DND-41 (cell line): ENCODE results near the gene FREM1.

Source experiments
- ATAC-seq: fragments of 200-7000 bp; cut with Tn5 transposase; 3 replicates; pipeline ENCODE4 v1.9.1; 2021; ENCODE audit warnings: low read depth; ENCODE audit not compliant: insufficient read depth
- DNase-seq: peaks from one replicate; pipeline ENCODE4 v3.0.0-alpha.2; 2020
- H2AFZ ChIP-seq: 2 replicates; pipeline ENCODE4 v1.6.0; 2012; ENCODE audit warnings: low read depth, low read length
- H3K27ac ChIP-seq: 2 replicates; pipeline ENCODE4 v1.5.1; 2012; ENCODE audit warnings: low read length, inconsistent platforms
- H3K27me3 ChIP-seq: fragments of 200-600 bp; sonication (generic); 2 replicates; pipeline ENCODE4 v1.6.0; 2012; ENCODE audit warnings: low read length, mild to moderate bottlenecking, inconsistent platforms; ENCODE audit not compliant: insufficient read depth, poor library complexity
- H3K36me3 ChIP-seq: 2 replicates; pipeline ENCODE4 v1.5.1; 2012; ENCODE audit warnings: low read length, inconsistent platforms; ENCODE audit not compliant: insufficient read depth
- H3K4me1 ChIP-seq: 2 replicates; pipeline ENCODE4 v1.5.1; 2012; ENCODE audit warnings: mild to moderate bottlenecking, low read length; ENCODE audit not compliant: insufficient read depth
- H3K4me2 ChIP-seq: 2 replicates; pipeline ENCODE4 v1.6.0; 2012; ENCODE audit warnings: mild to moderate bottlenecking, moderate library complexity, low read length, inconsistent platforms; ENCODE audit not compliant: insufficient read depth
- H3K4me3 ChIP-seq, 2 experiments: fragments of 200-600 bp in 1 of 2; shearing (Covaris generic) in 1 of 2; 2 replicates each; pipeline ENCODE4 v1.5.1; 2012 to 2016; ENCODE audit warnings: inconsistent platforms in 2 of 2, low read length in 2 of 2, mild to moderate bottlenecking in 2 of 2, low read depth in 1 of 2, moderate library complexity in 1 of 2
- H3K79me2 ChIP-seq: 2 replicates; pipeline ENCODE4 v1.6.0; 2012; ENCODE audit warnings: low read length, inconsistent platforms; ENCODE audit not compliant: insufficient read depth
- H3K9ac ChIP-seq: 2 replicates; pipeline ENCODE4 v1.6.0; 2012; ENCODE audit warnings: low read depth, mild to moderate bottlenecking, inconsistent platforms, low read length, moderate library complexity
- H3K9me3 ChIP-seq: 2 replicates; pipeline ENCODE4 v1.5.1; 2012; ENCODE audit warnings: low read length, moderate library complexity, mild to moderate bottlenecking, inconsistent platforms; ENCODE audit not compliant: insufficient read depth, severe bottlenecking
- H4K20me1 ChIP-seq: 2 replicates; pipeline ENCODE4 v1.6.0; 2012; ENCODE audit warnings: low read length; ENCODE audit not compliant: insufficient read depth
- CTCF ChIP-seq: IDR thresholded peaks from 2 replicates; pipeline ENCODE4 v1.5.1; 2012; ENCODE audit warnings: borderline replicate concordance, low read length, moderate library complexity, mild to moderate bottlenecking; ENCODE audit not compliant: poor library complexity, severe bottlenecking; ENCODE audit errors: extremely low read depth
- EZH2 ChIP-seq: IDR thresholded peaks from 3 replicates; pipeline ENCODE4 v1.6.1; 2012; ENCODE audit warnings: borderline replicate concordance, low read depth, mild to moderate bottlenecking, moderate library complexity, low read length, inconsistent platforms; ENCODE audit not compliant: severe bottlenecking

The FREM1 gene

GRCh38 chr9:14888875-14889274 lies 21.4 kb downstream of the FREM1 start:
- H2AFZ ChIP-seq: no peak overlapping the region
- DNase-seq (no peak), ATAC-seq (no peak)
- H3K4me3 ChIP-seq: no peak overlapping the region
- no peaks in the 10 kb centered on the region for H3K79me2 ChIP-seq
- no peak overlapping the region for H3K27ac ChIP-seq
- H3K9ac ChIP-seq: no peak overlapping the region
- no peak for TF ChIP-seq EZH2
- H3K4me1 ChIP-seq: no peaks in the 10 kb centered on the region
- no peaks in the 10 kb centered on the region for H3K27me3 ChIP-seq
- H3K9me3 ChIP-seq: no peaks in the 10 kb centered on the region
- no peaks in the 10 kb centered on the region for H3K36me3 ChIP-seq
- no peak overlapping the region for H3K4me2 ChIP-seq
- no peaks in the 10 kb centered on the region for H4K20me1 ChIP-seq

GRCh38 chr9:14888272-14888671 lies 22.0 kb downstream of the FREM1 start:
- TF ChIP-seq CTCF (no peak), EZH2 (no peak)
- Histone ChIP-seq H3K79me2 (no peaks in the 10 kb centered on the region), H3K27ac (no peak overlapping the region), H3K9ac (no peak overlapping the region), H3K4me3 (no peak overlapping the region), H2AFZ (no peak overlapping the region), H3K4me2 (no peak overlapping the region), H3K9me3 (no peaks in the 10 kb centered on the region), H4K20me1 (no peaks in the 10 kb centered on the region), H3K4me1 (no peaks in the 10 kb centered on the region), H3K27me3 (no peaks in the 10 kb centered on the region), H3K36me3 (no peaks in the 10 kb centered on the region)
- no peak for DNase-seq
- ATAC-seq: no peak

GRCh38 chr9:14887149-14887548 lies 23.1 kb downstream of the FREM1 start:
- TF ChIP-seq EZH2 (no peak), CTCF (no peak)
- DNase-seq: no peak
- Histone ChIP-seq H2AFZ (no peak overlapping the region), H3K9me3 (no peaks in the 10 kb centered on the region), H3K9ac (no peak overlapping the region), H3K4me3 (no peak overlapping the region), H3K4me2 (no peak overlapping the region), H3K36me3 (no peaks in the 10 kb centered on the region), H3K27ac (no peak overlapping the region), H4K20me1 (no peaks in the 10 kb centered on the region), H3K27me3 (no peaks in the 10 kb centered on the region), H3K79me2 (no peaks in the 10 kb centered on the region), H3K4me1 (no peaks in the 10 kb centered on the region)
- no peak for ATAC-seq

- Histone ChIP-seq H3K36me3 (no peaks in the 10 kb centered on the region), H3K4me3 (no peak overlapping the region), H2AFZ (no peak overlapping the region), H3K9ac (no peak overlapping the region), H3K27ac (no peak overlapping the region), H3K79me2 (no peaks in the 10 kb centered on the region), H3K27me3 (no peaks in the 10 kb centered on the region), H3K4me2 (no peak overlapping the region), H3K4me1 (no peaks in the 10 kb centered on the region), H3K9me3 (no peaks in the 10 kb centered on the region), H4K20me1 (no peaks in the 10 kb centered on the region)
- no peak for ATAC-seq
- DNase-seq: no peak
- TF ChIP-seq EZH2: no peak
- no peak for TF ChIP-seq CTCF
These were observed 26.8 kb downstream of the FREM1 start for GRCh38 chr9:14883310-14883944.
